ENCODE results near the gene AP1S1.
"Not testable (repeated sequence)": the region's sequence is repeated elsewhere in the genome, so short reads cannot be mapped to it uniquely, and the experiment has no call there.

Gene AP1S1

DNA sequence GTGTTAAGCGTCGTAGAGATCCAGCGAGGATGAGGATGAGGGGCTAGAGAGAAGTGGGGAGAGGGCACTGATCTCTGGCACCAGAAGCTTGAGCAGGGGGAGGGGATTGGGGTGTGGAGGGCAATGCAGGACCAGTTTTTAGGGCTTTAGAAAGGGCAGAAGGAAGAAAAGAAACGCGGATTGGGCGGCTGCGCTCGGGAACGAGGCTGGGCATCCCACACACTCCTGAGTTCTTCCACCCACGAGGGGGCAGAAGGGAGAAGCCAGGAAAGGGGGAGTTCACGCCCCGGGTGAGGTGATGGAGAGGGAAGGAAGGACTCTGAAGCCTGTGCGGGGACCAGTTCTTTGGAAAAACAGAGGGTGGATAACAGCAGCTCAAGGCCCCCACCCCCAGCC lies 17.2 kb downstream of the AP1S1 start:
- no peak for DNase-seq

DNA sequence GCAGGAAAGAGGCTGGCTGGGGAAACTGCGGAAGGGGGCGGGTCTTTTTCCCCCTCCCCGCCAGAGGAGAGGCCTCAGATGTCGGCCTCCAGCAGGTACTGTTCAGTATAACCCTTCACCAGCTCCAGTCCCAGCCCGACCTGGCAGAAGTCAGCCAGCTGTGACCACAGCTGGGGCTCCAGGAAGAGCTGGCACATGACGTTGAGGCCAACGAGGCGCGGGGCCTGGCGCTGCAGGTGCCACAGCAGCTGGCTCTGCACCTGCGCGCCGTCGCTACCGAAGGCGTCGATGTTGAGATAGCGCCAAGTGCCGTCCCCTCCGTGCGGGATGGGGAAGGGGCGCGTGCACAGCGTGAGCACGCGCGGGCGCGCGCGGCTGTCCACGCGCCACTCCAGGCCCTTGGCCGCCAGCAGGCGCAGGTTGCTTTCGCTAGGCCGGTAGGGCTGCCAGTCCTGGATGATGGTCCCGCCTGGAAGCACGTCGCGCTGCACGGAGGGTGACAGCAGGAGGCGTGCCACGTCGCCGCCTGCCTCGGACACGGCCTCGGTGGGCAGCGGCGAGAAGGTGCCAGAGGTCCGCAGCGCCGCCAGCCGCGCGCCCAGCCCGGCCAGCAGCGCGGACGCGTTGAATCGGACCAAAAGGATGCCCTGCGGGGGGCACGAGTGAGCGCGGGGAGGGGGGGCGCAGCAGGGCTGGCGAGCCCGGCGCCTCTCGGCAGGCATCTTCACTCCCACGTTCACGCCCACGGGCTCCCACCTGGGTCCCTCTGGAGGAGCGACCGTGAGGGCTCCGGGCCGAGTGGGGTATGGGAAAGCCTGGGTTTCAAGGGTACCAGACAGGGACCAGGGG lies 18.0 kb downstream of the AP1S1 start:
- DNase-seq = no peak

DNA sequence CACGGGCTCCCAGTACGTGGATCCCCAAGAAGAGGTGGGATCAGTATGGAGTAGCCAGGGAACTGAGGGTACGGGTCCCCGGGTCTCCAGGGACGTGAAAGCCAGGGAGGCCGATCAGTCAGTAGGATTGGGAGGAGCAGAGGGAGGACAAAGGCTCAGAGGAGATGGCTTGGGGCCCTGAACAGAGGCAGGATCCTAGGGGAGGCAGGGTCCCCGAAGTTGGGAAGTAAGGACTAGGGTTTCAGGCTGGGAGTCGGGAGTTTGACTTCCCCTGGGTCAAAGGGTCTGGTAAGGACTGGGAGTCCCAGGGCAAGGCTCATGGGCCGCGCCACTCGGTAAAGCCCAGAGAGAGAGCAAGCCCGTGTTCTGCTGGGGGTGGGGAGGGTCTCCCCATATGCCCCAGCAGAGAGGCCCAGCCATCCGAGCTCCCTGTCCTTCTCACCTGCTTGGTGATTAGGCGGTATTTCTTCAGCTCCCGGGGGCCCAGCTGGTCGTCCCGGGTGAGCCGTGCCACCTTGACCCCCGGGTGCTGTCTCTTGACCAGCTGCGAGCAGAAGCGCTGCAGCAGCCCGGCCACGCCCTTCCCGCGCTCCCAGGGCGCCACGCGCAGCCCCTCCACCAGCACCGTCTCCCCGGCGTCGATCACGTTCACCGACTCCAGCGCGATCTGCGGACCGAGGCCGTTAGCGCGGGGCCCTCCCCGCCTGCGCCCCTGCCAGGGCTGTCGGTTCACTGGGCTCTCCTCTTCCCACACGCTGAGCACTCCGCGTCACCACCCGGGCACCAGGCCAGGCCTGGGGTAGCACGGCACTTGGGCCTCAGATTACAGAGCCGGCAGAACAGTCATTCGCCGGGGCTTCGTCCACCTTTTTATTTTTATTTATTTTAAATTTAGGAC lies 18.8 kb downstream of the AP1S1 start:
- DNase-seq = peak; percentile 45

DNA sequence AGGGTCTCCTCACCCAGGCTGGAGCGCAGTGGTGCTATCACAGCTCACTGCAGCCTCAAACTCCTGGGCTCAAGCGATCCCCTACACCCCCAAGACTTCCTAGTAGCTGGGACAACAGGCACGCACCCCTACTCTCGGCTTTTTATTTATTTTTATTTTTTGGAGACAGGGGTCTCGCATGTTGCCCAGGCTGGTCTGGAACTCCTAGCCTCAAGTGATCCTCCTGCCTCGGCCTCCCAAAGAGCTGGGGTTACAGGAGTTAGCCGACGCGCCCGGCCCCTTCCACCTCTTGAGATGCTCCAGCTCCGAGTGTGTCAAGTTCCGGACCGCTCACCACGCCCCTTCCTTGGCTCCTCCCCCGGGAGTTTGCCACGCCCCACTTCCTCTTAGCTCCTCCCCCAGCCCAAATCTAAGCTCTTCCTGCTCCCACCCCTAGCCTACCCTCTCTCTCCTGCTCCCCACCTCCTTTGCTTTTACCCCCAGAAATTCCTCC lies 19.5 kb downstream of the AP1S1 start:
- DNase-seq = no peak

DNA sequence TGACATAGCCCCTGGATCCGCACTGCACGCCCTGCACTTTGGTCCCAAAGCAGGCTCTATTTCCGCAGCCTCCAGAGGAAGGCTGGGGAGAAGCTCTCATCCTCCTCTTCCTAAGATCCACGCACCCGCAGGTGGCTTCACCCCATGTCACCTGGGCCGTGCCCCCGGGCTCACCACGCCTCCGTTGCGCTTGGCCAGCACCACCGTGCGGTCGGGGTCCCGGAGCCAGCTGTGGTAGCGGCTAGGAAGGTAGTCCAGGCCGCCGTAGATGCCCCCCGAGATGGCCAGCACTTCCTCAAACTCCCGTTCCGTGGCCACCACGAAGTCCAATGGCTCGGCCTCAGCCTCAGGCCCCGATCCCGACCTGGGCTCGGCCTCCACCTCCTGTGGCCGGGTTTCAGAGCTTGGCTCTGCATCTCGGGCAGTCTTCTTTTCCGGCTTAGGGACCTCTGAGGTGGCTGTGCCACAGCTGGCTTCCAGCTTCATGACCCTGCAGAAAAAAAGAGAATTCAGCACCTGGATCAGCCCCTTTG lies 20.1 kb downstream of the AP1S1 start:
- no peak for DNase-seq

DNA sequence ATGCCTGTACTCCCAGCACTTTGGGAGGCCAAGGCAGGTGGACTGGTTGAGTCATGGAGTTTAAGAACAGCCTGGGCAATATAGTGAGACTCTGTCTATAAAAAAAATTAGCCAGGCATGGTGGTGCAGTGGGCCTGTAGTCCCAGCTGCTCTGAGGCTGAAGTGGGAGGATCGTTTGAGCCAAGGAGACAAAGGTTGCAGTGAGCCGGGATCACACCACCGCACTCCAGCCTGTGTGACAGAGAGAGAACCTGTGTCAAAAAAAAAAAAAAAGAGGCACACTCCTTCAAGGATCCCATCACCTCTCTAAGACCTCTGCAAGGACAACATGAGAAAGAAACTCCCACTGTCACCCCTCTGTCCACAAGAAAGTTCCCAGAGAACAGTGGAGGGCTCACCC lies 21.4 kb downstream of the AP1S1 start:
- no peak for DNase-seq

DNA sequence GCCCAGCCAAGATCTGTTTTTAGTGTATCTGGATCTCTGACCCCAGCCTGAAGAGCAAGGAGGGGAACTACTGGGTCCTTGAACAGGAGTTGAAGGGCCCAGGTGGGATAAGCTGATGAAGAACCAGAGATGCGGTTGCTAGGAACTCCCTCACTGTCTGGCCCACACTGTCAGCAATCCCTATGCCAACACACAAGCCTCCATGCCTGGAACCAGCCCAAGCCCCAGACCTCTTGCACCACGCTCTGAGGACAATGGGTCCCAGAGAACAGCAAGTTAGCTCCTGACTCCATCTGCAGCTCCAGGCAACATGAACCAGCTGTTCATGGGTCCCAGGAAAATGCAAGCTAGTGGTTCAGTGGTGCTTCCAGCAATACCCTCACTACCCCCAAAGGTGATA lies 23.4 kb downstream of the AP1S1 start:
- DNase-seq = no peak

DNA sequence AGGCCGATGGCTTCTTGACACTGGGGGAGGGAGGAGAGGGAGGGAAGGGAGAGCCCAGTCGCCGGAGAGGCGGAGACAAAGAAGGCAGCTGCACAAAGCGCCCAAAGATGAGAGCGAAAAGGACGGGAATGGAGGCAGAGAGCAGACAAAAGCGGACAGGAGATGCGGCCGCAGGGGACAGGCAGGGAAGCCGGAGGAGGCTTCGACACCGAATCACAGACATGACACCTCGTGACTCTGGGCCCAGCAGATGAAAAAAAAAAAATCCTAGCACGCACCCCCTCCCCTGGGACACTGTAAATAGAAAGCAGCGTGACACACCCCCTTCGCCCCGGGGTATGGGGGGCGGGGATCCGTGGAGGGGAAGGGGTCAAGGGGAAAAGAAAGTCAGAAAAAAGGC lies 24.8 kb downstream of the AP1S1 start:
- no peak for DNase-seq

DNA sequence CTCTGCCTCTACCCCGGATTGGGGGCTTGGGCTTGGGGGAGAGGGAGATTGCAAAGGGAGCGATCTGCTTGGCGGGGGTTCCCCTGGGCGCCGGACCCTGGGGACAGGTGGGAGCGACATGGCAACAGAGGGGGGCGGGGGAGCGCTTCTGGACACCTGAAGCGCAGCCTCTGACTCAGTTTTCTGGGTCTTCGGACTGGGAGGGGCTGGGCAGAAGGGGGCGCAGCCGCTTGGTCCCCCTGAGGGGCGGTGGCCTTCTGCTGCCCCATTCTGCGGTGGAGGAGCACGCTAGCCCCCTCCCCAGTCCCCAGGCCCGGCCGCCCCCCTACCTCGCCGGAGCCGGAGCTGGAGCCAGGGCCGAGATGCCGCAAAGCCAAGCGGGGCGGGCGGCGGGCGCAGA lies 25.4 kb downstream of the AP1S1 start:
- DNase-seq = no peak

DNA sequence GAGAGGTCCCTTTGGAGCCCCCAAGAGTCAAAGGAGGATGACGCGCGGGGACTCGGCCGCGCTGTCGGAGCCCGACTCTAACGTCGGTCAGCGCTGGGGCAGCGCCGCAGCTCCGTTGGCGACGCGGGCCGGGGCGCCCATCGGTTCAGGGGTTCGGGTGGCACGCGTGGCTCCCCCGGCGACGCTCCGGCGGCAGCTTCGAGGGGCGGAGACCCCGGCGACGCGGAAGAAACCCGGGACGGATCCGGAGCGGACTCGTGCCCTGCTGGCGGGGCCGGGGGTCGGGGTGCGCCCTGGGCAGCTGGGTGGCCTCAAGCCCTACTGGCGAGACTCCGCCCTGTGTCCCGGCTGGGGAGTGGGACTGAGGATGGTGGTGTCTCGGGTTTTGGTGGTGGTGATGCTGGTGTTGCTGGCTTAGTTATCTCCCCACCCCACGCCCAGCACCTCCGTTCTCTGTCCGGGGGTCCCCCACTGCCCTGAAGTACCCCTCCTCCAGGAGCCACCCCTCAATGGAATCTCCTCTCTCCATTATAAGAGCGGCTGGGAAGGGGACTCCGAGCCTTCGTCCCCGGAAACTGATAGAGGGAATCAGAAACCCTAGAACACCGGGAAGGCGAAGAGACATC lies 26.0 kb downstream of the AP1S1 start, which contains the start of gene NAT16:
Gene NAT16, minus strand, starts transcription at position 164 of the 626 bp plus-strand sequence. CDS start 5,486 bp downstream, outside the sequence.
- no peak for DNase-seq

DNA sequence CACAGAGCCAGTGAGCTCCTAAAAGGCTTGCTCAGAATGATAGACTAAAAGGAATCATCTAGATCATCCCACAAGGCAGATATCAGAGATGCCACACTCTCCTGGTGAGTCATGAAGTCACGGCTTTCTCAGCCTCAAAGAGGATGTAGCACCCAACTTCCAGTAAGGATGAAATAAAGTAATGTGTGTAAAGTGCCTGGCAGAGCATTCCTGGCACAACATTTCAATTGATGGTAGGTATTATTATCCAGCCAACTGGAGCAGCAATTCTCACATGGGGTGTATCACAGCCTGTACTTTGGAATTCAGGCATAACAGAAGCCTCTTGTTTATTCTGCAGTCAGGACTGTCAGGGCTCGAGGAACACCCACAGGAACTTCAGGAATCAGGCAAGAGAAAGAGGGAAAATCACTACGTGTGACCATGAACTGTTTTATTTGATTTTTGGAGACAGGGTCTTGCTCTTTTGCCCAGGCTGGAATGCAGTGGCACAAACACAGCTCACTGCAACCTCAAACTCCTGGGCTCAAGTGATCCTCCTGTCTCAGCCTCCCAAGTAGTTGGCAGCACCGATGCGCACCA lies 31.1 kb downstream of the AP1S1 start:
- no peak for DNase-seq

DNA sequence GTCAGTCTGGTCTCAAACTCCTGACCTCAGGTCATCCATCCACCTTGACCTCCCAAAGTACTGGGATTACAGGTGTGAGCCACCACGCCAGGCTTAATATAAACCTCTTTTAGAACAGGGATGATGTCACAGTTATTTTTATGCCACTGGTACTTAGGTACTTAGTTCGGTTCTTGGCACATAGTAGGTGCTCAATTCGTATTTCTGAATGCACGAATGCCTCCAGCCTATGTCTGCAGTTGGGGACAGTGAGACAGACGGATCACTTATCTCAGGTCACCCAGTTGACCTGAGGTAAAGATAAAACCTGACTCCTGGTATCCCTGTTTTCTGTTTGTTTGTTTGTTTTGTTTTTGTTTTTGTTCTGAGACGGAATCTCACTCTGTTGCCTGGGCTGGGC lies 31.9 kb downstream of the AP1S1 start:
- DNase-seq = no peak

DNA sequence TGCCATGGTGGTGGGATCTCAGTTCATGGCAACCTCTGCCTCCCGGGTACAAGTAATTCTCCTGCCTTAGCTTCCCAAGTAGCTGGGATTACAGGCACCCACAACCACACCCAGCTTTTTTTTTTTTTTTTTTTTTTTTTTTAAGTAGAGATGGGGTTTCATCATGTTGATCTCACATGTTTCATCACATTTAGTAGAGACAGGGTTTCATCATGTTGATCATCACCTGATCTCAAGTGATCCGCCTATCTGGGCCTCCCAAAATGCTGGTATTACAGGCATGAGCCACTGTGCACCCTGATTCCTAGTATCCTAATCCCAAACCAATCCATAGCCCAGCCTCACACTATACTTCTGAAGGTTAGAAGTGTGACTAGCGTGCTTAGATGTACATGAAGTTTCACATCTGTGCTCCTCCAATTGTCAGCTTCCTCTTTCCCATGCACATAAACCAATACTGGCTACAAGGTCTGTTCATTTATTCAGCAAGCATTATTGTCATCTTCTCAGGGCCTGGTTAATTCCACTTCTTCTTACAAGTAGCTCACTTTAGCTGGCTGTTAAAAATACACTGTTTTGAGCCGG lies 32.7 kb downstream of the AP1S1 start:
- no peak for DNase-seq

DNA sequence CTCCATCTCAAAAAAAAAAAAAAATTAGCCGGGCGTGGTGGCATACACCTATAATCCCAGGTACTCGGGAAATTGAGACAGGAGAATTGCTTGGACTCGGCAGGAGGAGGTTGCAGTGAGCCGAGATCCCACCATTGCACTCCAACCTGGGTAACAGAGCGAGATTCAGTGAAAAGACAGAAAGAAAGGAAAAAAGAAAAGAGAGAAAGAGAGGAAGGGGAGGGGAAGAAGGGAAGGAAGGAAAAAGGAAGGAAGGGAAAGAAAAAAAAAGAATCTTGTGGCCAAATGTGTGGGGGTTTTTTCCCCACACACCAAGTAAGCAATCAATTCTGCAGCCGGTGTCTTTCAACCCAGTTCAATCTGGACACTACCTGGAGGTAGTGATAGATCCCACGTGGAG lies 34.8 kb downstream of the AP1S1 start:
- no peak for DNase-seq

DNA sequence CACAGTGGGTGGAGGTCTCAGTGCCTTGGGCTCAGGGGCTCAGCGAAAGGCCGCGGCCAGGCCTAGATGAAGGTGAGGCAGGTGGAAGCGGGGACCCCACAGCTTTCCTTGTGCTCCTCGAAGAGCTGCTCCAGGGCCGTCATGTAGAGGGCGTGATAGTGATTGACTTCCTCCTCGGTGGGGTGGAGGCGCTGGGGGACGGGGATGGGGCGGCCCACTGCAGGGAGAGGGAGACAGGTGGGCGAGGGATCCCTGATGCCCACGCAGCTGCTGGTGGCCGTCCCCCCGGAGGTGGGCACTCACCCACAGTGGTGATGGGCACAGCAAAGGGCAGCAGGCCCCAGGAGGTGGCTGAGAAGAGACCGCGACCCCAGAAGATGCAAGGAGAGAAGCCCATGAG lies 41.6 kb downstream of the AP1S1 start:
- DNase-seq = no peak

DNA sequence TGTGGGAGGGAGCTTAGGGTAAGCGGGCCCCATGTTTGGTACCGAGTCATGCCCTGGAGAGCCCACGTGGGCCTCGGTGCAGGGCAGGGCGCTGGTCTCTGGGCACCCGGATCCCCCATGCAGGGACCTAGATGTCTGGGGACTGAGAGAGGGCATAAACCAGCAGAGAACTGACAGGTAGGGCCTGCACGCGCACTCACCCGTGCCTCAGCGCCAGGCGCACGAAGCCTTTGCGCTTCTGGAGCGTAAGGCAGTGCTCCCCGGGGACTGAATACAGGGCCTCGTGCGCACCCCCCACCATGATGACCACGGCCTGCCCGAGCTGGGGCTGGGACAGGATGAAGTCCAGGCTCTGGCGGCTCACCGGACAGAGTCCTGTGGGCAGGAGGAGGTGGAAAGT lies 43.7 kb downstream of the AP1S1 start:
- DNase-seq = no peak

DNA sequence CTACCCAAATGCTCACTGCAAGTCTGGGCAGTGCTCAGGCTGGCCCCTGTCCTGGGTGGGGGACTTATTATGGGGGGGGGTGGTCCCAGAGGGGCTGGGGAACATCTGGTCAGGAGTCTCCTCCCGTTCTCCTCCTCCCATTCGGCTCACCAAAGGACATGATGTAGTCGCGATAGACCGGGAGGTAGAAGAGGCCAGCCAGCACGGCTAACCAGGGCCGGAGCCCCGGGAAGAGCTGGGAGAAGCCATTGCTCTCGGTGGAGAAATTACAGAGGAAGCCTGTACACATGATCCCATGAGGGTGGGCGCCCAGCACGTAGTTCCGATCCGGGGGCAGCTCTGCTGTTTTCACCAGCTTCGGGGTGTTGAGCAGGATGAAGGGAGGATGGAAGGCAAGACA lies 44.2 kb downstream of the AP1S1 start:
- DNase-seq = no peak

DNA sequence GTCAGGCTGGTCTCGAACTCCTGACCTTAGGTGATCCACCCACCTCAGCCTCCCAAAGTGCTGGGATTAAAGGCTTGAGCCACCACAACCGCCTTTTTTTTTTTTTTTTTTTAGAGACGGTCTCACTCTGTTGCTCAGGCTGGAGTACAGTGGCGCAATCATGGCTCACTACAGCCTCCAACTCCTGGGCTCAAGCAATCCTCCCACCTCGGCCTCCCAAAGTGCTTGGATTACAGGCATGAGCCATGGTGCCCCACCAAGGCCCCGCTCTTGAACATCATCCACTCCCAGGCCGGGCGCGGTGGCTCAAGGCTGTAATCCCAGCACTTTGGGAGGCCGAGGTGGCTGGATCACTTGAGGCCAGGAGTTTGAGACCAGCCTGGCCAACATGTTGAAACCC lies 45.2 kb downstream of the AP1S1 start:
- DNase-seq = not testable (repeated sequence)

DNA sequence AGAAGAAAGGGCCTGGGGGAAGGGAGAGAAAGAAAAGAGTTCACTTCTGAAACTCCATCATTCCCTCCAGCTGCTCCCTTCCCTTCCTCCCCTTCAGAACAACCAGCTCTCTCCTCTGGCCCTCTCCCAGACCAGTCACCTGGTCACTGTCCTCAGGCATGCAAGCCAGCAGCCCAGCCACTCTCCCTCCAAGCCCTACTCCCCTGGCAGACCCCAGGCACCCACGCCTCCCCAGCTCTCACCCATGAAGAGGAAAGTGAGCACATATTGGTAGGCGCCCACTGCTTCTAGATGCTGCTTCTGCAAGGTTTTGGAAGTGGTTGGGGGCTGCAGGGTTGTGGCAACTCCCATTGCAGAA lies 46.2 kb downstream of the AP1S1 start:
- no peak for DNase-seq

DNA sequence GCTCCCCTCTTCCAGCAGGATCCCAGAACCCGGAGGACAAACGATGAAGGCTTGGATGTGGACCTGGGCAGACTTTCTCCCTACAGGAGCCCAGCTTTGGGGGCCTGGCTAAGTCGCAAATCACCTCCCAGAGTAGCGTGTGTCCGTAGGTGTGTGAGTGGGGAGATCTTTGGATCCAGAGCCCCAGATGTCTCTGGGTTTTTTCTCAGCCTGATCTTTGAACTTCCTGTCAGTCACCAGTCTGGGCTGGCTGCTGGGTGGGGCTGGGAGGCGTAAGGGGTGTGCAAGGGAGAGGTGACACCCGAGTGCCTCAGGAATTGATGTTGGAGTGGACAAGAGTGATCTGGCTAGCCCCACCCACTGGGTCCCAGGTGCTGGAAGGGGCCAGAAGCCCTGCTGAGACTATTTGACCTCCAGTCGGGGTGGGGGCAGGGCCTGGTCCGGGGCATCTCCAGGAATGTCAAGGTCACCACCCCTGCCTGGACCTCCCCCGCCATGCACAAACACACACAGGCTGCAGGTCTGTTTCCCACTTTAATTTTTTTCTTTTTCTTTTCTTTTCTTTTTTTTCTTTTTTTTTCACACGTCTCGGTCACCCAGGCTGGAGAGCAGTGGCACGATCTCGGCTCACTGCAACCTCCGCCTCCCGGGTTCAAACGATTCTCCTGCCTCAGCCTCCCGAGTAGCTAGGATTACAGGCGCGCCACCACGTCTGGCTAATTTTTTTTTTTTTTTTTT lies 46.8 kb downstream of the AP1S1 start, which contains the start of gene MOGAT3:
Gene MOGAT3, minus strand, starts transcription at position 175 of the 738 bp plus-strand sequence. CDS start 182 bp downstream, outside the sequence.
- DNase-seq = no peak
